CD4-positive, alpha-beta T cell treated with Interleukin-4 for 4 hours (primary cell): ENCODE data around the gene CHD9.
A peak's percentile ranks its signal among the peaks of the same experiment; 100 is the strongest.
"Not testable (repeated sequence)": the region's sequence is repeated elsewhere in the genome, so short reads cannot be mapped to it uniquely, and the experiment has no call there.

Source experiments
- DNase-seq: peaks from one replicate; pipeline ENCODE4 v3.0.0-alpha.2; 2020

CHD9 gene

GRCh38 chr16:53209877-53210276, 155.1 kb downstream of the CHD9 start:
- no peak for DNase-seq

GRCh38 chr16:53211253-53211652, 156.5 kb downstream of the CHD9 start:
- no peak for DNase-seq

- DNase-seq: no peak
Observed at GRCh38 chr16:53212893-53213223, 158.1 kb downstream of the CHD9 start.

GRCh38 chr16:53213542-53213941, 158.8 kb downstream of the CHD9 start:
- DNase-seq: no peak

GRCh38 chr16:53216798-53217197, 162.0 kb downstream of the CHD9 start:
- no peak for DNase-seq

- no peak for DNase-seq
Observed at GRCh38 chr16:53219371-53219770, 164.6 kb downstream of the CHD9 start.

- DNase-seq: no peak
Observed at GRCh38 chr16:53219795-53220454, 165.1 kb downstream of the CHD9 start.

GRCh38 chr16:53220585-53220984, 165.8 kb downstream of the CHD9 start:
- DNase-seq: no peak

GRCh38 chr16:53224951-53225533, 170.3 kb downstream of the CHD9 start:
- DNase-seq: no peak

- DNase-seq: no peak
Observed at GRCh38 chr16:53232826-53233529, 178.2 kb downstream of the CHD9 start.

- DNase-seq: no peak
Observed at GRCh38 chr16:53234836-53235235, 180.0 kb downstream of the CHD9 start.

GRCh38 chr16:53235851-53236250, 181.1 kb downstream of the CHD9 start:
- no peak for DNase-seq

- DNase-seq: no peak
Observed at GRCh38 chr16:53249331-53249730, 194.5 kb downstream of the CHD9 start.

GRCh38 chr16:53257001-53257400, 202.2 kb downstream of the CHD9 start:
- DNase-seq: no peak

GRCh38 chr16:53258809-53259208, 204.0 kb downstream of the CHD9 start:
- DNase-seq: no peak

- no peak for DNase-seq
Observed at GRCh38 chr16:53261276-53261675, 206.5 kb downstream of the CHD9 start.

- DNase-seq: no peak
Observed at GRCh38 chr16:53262645-53263044, 207.9 kb downstream of the CHD9 start.

GRCh38 chr16:53266156-53266555, 211.4 kb downstream of the CHD9 start:
- no peak for DNase-seq

- not testable (repeated sequence) for DNase-seq
Observed at GRCh38 chr16:53278498-53278897, 223.7 kb downstream of the CHD9 start.

GRCh38 chr16:53281280-53281679, 226.5 kb downstream of the CHD9 start:
- DNase-seq: no peak

- DNase-seq: no peak
Observed at GRCh38 chr16:53281859-53282258, 227.1 kb downstream of the CHD9 start.

- no peak for DNase-seq
Observed at GRCh38 chr16:53282328-53282727, 227.5 kb downstream of the CHD9 start.

- DNase-seq: peak; percentile 28
Observed at GRCh38 chr16:53282975-53283946, 228.5 kb downstream of the CHD9 start.
